Measurements from ENCODE around the gene GYS2.

The GYS2 gene

DNA sequence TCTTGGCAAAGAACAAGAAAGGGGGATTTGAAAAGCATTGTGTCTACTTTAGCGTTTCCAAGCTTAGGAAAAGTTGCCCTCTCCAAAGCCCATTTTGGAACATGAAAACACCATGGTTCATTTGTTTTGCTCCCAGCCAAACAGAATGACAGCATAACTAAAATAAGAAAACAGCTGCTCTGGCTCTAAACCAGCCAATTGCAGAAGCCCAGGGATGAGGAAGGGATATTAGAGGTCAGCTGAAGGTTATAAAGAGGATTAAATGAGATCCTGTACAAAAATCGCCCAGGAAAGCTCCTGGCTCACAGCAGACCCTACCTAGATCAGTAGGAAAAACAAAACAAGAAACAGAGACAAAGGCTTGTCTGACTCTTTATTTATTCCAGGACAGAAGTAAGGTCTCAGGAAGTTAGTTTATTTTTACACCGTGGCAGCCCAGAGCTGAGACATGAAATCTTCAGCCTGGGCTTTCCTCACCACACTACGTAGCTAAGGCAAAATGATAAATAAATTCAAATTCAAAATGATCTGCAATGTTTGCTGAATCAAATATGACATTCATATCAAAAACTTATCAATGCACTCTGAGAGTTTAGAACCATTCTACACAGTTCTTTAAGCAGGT lies 52.7 kb downstream of the GYS2 start:
- DNase-seq, result no peak

DNA sequence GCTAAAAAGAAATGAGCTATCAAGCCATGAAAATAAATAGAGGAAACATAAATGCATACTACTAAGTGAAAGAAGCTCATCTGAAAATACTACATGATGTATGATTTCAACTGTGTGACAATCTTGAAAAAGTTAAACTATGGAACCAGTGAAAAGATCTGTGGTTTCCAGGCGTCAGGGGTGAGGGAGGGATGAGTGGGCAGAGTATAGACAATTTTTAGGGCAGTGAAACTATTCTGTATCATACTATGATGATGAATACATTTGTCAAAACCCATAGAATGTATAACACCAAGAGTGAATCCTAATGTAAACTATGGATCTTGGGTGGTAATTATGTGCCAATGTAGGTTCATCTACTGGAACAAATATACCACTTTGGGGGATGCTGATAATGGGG lies 57.2 kb downstream of the GYS2 start:
- DNase-seq, result no peak

- DNase-seq, result no peak
Measured at GRCh38 chr12:21546716-21547115, 57.9 kb downstream of the GYS2 start.

DNA sequence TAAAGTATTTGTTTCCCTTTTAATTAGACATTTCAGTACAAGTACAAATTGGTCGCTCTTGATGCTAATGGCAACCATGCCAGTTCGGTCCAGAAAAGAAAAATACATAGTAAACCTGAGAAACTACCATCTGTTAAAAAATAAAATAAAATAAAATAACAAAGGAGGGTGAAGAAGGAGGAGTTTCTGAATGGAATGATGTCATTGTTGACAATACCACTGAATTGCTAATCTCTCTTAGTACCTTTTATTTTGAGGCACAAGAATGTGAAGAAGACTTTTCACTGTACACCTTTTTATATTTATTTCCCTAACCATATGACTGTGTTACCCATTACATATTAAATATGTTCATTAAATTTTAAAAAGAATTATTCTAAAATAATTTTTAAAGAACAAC lies 59.1 kb downstream of the GYS2 start:
- no peak for DNase-seq

DNA sequence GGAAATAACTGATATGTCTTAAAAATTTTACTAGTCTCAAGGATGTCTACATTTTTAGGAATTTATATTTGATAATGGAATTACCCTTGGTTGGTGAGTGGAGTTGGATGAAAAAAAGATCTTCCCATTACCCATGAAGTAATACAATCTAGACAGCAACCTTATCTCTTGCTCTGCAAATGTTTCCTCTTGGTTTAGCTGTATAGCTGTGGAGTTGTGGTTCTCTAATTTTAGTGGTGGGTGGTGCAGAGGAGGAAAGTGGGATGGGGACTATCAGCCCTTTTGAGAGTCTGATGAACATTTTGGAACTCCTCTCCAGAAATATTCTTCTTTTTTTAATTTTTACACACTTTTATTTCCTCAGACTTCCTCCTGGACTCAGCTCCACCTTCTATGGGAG lies 61.5 kb downstream of the GYS2 start:
- no peak for DNase-seq

- no peak for DNase-seq
Measured at GRCh38 chr12:21542403-21542802, 62.2 kb downstream of the GYS2 start.

GRCh38 chr12:21541773-21542172 lies 62.9 kb downstream of the GYS2 start:
- no peak for DNase-seq

- DNase-seq, result peak; percentile 33
Measured at GRCh38 chr12:21539797-21540196, 64.8 kb downstream of the GYS2 start.

DNA sequence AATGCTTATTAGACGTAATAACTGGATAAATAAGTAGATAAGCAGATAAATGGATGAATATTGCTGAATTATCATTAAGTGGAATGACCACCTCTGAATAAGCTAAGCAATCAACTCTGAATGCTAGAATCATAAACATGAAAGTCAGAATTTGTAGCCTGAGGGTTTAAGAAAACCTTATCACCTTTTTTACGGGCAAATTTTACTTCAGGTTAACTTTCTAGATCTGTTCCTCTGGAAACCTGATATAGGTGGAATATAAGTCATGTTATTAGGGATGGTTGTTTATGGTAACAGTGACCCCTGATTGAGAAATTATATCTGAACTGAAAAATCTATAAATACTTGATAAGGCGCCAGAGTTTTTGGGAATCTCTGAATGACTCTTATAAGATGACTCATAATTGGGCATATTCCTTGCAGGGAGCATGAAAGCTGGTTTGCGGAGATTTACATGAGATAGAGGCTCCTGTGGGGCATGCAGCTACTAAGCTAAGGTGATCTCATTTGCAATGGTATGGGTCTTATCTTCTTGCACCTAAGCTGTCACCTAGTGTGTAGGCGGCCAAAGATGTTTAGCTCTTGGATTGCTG lies 66.5 kb downstream of the GYS2 start:
- no peak for DNase-seq

DNA sequence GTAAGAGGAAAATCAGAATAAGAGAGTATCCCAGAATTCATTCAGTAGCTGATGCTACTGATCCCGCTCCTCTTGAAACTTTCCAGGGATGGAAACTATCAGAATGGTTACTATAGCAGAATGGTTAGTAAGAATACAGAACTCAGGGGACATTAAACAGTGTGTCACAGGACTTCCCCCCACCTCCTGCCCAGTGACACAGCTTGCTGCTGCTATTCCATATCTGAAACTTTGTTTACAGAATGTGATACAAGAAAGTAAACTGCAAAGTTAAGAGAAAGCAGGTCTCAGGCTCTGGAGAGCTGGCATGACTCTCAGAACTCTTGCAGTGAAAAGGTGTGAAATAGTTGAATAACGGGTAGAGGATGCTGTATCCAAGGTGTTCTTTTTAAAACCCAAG lies 75.2 kb downstream of the GYS2 start:
- DNase-seq, result no peak

DNA sequence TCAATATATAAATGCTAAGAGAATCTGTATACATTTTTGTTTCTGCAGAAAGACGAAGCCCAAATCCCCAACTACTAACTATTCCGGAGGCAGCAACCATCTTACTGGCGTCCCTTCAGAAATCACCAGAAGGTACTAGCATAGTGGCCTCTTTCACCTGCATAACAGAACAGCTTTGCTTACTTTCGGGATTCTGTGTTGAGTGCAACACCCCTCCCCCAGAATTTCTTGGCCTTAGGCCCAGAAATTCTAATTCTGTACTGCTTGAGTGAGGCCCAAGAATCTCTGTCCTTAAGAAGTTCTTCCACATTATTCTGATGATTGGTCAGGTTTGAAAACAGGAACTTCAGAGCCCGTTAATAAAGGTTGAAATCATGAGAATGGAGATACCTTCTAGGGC lies 75.7 kb downstream of the GYS2 start:
- DNase-seq, result no peak

- DNase-seq, result peak; percentile 74
Measured at GRCh38 chr12:21527451-21528180, 77.0 kb downstream of the GYS2 start.

DNA sequence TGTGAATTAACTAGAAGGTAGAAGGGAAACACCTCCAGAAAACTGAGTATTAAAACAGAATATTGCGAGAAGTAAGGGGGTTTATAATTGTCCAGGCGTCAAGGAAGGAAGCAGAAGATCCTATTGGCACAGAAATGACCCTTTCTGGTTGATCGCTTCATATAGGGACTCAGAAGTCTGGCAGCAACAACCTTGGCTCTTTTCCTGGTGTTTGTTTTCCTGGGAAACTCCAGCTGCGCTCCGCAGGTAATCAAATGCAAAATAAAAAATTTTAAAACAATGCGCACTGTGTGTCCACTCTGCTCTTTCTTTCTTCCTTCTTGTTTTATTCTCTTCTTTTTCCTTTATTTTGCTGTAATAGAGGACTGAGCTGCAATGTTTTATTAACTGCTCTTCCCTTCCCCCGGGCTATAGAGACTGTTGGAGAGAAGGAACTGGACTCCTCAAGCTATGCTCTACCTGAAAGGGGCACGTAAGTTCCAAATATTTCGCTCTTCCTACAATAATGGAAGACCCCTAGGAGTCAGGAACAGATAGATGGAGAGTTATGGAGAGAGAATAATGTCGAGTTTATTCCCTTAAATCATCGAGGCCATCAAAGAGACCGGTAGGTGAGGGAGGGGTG lies 77.8 kb downstream of the GYS2 start:
- peak; percentile 36 for DNase-seq

GRCh38 chr12:21526053-21526452 lies 78.6 kb downstream of the GYS2 start, which contains the start of gene SPX:
TSS of gene SPX (plus strand) at chr12:21526296. CDS start at chr12:21526473, 177 bp downstream.
- DNase-seq, result no peak

DNA sequence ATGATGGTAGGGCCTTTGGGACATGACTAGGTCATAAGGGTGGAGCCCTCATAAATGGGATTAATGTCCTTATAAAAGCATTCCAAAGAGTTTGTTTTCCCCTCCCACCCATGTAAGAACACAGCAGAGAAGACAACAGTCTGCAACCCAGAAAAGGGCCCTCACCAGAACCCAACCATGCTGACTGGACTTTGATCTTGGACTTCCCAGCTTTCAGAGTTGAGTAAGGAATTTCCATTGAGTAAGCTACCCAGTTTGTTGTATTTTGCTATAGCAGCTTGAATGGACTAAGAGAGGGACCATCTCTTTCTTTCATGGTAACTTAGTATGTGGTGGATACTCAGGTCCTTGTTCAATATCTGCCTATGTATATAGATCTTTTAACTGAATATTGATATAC lies 81.5 kb downstream of the GYS2 start:
- DNase-seq, result no peak

GRCh38 chr12:21521541-21521940 lies 83.1 kb downstream of the GYS2 start:
- no peak for DNase-seq

DNA sequence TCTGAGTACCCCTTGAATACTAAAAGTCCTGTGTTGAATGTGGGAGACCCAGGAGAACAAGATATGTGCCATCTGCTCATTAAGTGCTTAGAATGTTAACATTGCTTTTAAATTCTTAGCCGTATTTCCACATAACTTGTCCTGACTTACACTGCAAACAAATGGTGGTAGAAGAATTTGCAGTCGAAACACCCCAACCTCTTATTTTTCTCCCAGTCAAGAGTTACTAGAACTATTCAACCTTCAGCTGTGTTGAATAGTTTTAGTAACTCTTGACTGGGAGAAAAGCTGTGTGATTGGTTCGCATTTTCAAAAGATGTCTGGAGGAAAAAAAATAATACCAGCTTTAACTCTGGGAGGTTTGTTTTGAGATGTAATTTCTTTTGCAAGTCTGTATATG lies 86.2 kb downstream of the GYS2 start:
- no peak for DNase-seq

GRCh38 chr12:21516281-21516680 lies 88.4 kb downstream of the GYS2 start:
- DNase-seq, result no peak

- DNase-seq, result no peak
Measured at GRCh38 chr12:21509768-21510167, 94.9 kb downstream of the GYS2 start.

DNA sequence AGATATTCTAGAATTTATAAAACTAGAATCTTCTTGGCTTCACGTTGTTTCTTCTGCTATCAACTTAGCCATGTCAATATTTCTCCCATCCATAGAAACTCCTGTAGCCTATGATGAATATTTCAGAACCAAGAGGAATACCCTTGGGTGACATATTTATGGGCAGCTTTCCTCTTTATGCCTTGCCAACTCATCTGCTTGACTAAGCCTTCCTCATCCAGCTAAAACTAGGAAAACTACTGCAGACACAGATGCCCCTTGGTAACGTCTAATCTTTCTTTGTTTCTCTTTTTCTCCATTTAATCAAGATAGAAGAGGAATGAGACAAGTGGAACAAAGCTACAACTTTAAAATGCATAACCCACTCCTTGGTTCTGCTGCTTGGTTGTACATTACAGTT lies 96.8 kb downstream of the GYS2 start:
- DNase-seq, result no peak

DNA sequence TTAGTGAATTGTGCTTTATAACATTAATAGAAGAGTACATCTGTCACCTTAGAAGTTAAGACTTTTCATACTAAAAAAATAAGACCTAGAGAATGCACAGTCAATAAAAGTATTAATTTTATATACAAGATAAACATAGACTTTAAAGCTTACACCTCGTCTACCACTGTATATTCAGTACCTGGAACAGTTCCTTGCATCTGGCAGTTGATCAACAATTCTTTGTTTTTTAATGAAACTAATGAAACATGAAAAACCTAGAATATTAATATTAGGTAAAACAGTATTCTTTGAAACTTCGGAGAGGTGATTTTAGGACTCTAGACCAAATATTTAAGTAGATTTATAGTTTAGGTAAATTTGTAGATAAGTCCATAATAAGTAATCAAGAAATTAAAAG lies 98.8 kb downstream of the GYS2 start:
- DNase-seq, result no peak

DNA sequence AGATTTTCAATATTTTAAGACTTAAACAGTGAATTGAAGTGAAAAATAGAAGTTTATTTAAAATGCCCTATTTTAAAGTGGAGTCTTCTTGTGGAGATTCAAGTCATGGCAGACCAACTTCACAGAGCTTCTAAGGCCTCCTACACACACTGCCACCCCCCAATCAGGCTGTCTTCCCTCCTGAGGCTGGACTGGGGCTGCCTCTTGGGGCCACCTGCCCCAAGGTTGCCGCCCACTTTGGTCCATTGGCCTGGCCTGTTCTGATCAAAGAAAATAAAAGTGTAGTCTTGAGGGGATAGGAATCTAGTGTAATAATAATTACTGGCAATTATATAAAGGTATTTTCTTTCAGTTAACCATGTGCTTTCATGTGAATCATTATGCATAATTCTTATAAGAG lies 101.8 kb downstream of the GYS2 start:
- no peak for DNase-seq

DNA sequence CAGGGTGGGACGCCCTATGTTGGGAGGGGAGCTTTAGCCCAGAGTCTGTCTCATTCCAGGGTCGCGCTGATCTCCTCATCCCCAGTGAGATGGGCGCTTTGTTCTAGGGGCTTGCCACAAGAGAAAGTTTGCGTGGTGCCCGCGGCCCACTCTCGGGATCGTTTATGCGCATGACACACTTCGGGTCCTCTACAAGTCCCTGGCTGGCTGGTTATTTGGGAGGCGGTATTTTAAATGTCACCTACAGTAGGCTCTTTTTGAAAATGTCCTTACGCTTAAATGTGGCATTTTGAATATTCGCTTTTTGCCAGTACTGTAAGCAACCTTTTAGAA lies 102.5 kb downstream of the GYS2 start:
- no peak for DNase-seq
